LNCAP (cell line): ENCODE measurements around the gene USP15.

Experiments
- TF ChIP-seq, protein P1 (sequence below): fragments of 450-650 bp; IDR thresholded peaks from 2 replicates; pipeline ENCODE4 v1.5.1; 2017; ENCODE audit warnings: mild to moderate bottlenecking

Gene USP15

DNA sequence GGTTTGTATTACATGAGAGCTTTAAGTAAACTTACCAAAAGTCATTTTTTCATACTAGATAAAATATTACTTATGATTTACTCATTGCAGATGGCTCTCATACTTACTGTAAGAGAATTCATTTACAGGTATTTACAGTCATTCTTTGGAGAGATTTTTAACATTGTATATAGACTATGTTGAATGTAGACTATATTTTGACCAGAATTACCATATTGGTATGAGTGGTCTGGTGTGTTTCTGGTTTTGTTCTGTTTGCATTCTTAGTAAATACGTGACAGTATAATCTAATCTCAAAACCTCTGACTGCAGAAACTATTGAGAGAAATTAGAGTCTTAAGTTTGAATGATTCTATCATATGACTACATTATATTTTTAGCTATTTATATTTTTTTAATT is 91.1 kb downstream of the USP15 start:
- TF ChIP-seq, protein P1, sequence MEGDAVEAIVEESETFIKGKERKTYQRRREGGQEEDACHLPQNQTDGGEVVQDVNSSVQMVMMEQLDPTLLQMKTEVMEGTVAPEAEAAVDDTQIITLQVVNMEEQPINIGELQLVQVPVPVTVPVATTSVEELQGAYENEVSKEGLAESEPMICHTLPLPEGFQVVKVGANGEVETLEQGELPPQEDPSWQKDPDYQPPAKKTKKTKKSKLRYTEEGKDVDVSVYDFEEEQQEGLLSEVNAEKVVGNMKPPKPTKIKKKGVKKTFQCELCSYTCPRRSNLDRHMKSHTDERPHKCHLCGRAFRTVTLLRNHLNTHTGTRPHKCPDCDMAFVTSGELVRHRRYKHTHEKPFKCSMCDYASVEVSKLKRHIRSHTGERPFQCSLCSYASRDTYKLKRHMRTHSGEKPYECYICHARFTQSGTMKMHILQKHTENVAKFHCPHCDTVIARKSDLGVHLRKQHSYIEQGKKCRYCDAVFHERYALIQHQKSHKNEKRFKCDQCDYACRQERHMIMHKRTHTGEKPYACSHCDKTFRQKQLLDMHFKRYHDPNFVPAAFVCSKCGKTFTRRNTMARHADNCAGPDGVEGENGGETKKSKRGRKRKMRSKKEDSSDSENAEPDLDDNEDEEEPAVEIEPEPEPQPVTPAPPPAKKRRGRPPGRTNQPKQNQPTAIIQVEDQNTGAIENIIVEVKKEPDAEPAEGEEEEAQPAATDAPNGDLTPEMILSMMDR: no peak

DNA sequence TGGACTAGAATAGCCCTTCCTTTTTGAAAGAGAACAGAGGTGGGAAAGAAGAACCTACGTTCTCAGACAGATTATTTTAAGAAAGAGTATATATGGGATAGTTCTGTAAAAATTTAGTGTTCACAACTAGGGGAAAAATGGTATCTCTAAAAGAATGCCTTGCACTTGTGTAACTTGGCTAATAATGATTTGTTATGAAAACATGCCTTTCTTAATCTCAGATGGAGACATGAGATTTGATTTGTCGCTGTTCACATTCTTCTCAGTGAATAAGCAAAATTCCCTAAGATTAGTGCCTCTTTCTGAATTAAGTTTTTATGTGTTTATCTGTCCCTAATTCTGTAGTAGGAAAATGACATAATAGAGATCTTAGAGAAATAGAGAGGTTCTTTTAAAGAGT is 100.8 kb downstream of the USP15 start:
- TF ChIP-seq, protein P1: no peak

DNA sequence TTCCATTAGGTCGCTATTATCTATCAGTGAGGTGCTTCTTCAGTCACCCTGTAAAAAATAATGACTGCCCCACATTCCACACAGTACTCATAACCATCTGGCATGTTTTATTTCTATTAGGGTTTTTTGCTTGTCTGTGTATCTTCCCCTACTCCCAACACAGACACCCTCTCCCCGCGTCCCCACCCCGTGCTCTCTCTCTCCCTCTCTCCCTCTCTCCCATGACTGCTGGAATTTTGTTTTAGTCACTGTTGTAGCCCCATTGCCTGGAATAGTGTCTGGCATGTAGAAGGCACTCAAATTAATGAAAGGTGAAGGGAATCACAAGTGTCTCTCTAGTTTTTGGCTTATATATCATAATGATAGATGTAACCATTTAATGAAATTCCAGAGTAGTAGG is 103.3 kb downstream of the USP15 start:
- TF ChIP-seq, protein P1: no peak

DNA sequence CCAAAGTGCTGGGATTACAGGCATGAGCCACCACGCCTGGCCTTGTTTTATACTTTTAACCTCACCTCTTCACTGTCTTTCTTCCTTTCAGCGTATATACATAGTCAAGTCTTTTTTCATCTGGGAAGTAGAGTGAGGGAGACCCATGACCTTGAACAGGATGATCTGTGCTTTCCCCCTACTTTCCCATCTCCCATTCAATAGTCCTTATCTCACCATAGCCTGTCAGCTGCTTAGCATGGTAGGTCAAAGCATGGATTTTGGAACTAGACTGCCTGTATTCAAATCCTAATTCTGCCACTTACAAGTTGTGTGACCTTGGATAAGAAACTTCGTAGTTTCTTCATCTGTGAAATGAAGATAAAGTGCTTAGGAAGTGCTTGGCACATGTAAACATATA is 110.0 kb downstream of the USP15 start:
- TF ChIP-seq, protein P1: no peak

DNA sequence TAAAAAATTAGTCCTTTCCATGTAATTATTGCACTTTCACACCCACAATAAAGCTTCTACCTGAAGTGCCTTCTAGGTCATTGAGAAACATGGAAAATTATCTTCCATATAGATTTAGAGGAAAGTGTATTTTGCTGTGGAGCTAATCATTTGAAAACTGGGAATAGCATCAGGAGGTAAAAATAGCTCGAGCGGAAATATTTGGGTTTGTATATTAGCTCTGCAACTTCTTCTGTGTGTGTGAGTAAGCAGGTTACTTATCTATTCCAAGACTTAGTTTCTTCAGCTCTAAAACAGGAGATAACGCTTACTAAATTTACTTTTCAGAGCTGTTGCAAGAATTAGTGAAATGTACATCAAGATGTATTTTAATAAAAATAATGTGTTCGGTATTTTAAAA is 111.5 kb downstream of the USP15 start:
- TF ChIP-seq, protein P1: no peak

DNA sequence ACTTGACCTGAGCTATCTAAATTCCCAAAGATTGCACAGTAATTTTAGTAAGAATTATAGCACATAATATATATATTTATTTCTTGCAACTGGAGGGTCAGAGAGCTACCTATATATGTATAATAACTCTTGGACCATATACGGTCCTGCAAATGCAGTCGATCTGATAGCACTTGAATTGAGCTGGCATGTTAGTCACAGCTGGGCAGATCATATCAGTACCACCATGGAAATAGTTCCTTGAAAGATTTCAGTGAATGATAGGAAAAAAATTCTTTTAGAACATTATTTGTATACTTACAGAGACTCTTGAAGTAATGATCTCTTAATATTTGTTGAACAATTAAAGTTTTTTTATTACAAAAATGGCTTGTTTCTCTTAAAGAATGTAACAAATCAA is 111.9 kb downstream of the USP15 start:
- TF ChIP-seq, protein P1: no peak

DNA sequence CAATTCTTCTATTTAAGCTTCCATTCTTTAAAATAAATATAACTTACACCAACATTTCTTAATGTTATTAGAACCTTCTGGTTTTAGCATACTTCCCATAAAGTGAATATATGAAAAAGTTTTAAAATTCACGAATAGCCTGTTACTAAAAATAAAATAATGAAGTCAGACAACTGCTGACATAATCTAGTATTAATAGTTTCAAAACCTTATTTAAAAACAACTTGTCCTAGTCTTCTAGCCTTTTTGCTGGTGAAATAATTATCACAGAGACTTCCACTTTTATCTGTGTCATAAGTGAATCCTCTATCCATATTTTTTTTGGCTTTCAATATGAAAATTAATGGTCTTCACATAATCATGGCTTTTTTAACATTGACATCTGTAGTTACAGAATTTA is 112.6 kb downstream of the USP15 start:
- TF ChIP-seq, protein P1: no peak

DNA sequence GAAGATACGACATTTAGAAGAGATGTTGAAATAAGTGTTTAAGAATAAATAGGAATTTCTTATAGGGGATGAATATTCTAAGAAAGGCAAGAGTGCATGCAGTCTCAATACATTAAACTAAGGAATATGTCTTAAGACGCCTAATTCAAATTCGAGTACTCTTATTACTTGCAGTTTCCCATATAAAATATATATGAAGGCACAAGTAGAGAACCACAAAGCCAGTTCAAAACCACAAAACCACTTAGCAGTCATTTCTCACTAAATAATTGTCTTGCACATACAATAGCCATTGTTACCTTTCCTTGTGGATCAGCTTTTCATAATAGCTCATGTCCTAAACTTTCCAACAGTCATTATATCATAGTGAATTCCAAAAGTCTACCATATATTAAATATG is 115.4 kb downstream of the USP15 start:
- TF ChIP-seq, protein P1: no peak
